ENCODE data around the gene GNB1L.

Gene GNB1L

DNA sequence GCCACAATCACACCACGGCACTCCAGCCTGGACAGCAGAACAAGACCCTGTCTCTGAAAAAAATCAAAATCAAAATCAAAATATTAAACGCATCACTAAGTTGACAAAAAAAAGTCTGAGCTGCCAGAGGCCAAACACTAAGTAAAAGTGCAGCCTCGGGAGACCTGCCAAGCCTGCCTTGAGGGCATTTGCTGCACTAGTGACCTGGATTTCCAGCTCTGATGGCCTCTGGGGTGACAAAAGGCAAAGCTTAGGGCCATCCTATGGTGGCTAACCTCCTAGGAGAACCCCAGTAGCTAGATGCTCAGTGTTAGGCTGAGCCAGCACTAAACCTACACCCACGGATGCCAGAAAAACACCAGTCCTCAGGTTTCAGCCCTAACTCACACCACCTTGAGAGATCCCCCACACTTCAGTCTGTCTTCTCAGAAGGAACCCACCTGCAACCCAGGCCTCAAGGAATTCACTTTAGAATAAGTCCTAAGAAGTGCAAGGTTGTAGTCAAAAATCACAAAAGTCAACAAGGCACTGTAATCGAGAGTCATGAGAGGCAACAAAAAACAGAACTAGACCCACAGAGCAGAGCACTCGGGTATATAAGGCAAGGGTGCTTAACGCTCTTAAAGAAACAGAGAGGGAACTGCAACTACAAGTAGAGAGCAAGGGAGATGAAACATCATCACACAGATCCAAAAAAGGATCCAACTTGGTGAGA is 28.6 kb downstream of the GNB1L start:
- Histone ChIP-seq H3K27me3 (ENCODE audit: control insufficient read depth in 1 of 2, insufficient read depth in 2 of 2, low read length in 2 of 2) (no peaks in the 10 kb centered on the region), H3K9ac (ENCODE audit: low read length in 2 of 2) (no peak overlapping the region), H3K4me1 (ENCODE audit: control insufficient read depth, insufficient read depth, low read length) (no peaks in the 10 kb centered on the region), H3K27ac (ENCODE audit: low read length) (no peak overlapping the region), H3K9me3 (ENCODE audit: control insufficient read depth in 2 of 2, low read length in 2 of 2) (no peaks in the 10 kb centered on the region), H3K4me3 (ENCODE audit: low read length in 2 of 2) (no peak overlapping the region), H3K36me3 (ENCODE audit: control insufficient read depth in 2 of 2, insufficient read depth in 2 of 2, low read length in 2 of 2) (peaks cover 0 to 4% of the 10 kb centered on the region in 2 donors)

DNA sequence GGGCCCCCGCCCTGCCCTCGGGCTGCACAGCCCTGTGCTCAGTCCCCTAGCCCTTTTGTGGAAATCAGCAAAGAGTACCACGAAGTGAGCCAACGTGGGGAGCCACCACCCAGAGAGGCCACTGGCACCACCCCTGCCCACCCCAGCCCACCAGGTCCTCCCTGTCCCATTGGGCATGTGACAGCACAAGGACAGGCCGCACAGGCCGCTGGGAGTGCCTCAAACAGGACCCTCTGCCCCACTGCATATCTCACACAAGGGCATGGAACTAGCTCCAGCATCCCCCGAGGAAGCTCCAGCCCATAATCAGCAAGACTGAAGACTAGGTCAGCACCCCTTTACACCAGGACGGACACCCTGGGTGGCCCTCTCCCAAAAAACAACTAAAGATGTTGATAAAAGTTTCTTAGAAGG is 29.7 kb downstream of the GNB1L start:
- H3K4me1 ChIP-seq (ENCODE audit: control insufficient read depth, insufficient read depth, low read length) = no peaks in the 10 kb centered on the region
- no peak overlapping the region for H3K9ac ChIP-seq (ENCODE audit: low read length in 2 of 2)
- H3K27ac ChIP-seq (ENCODE audit: low read length) = no peak overlapping the region

DNA sequence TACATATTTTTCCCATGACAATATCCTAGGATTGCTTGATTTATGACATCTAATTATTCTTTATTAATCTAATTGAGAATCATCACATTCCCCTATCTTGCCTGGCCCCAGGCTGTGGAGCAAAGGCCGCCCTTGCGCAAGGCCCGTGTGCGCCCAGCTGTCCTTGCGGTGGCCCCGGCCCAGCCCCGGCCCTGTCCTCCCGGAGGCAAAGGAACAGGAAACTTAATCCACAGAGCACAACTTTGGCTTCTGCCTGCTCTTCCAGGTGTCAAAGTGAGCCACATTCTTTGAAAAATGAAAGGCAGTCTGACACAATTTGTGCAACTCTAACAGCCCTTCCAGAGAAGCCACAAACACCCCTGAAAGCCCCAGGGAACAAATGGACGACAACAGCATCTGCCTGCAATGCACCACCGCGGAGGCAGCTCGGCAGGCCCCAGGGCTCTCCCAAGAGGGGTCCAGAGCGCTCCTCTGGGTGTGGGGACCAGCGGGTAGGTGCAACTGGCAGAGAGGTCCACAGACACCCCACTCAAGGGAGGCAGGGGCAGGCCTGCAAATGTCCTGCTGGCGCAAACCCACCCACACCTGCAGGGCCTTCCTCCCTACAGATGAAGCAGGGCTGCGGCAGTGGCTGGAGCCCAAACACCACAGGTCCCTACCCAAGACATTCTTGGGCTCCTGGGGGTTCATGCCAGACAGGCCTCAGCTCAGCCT is 30.3 kb downstream of the GNB1L start:
- Histone ChIP-seq H3K27me3 (ENCODE audit: control insufficient read depth in 1 of 2, insufficient read depth in 2 of 2, low read length in 2 of 2) (no peaks in the 10 kb centered on the region), H3K36me3 (ENCODE audit: control insufficient read depth in 2 of 2, insufficient read depth in 2 of 2, low read length in 2 of 2) (peaks cover 0 to 4% of the 10 kb centered on the region in 2 donors), H3K9me3 (ENCODE audit: control insufficient read depth in 2 of 2, low read length in 2 of 2) (no peaks in the 10 kb centered on the region), H3K4me1 (ENCODE audit: control insufficient read depth, insufficient read depth, low read length) (no peaks in the 10 kb centered on the region), H3K9ac (ENCODE audit: low read length in 2 of 2) (no peak overlapping the region), H3K27ac (ENCODE audit: low read length) (no peak overlapping the region), H3K4me3 (ENCODE audit: low read length in 2 of 2) (no peak overlapping the region)

More for the DNA sequence above, 29.7 kb downstream of the GNB1L start:
- Histone ChIP-seq H3K36me3 (ENCODE audit: control insufficient read depth in 2 of 2, insufficient read depth in 2 of 2, low read length in 2 of 2) (peaks cover 0 to 4% of the 10 kb centered on the region in 2 donors), H3K9me3 (ENCODE audit: control insufficient read depth in 2 of 2, low read length in 2 of 2) (no peaks in the 10 kb centered on the region), H3K4me3 (ENCODE audit: low read length in 2 of 2) (no peak overlapping the region), H3K27me3 (ENCODE audit: control insufficient read depth in 1 of 2, insufficient read depth in 2 of 2, low read length in 2 of 2) (no peaks in the 10 kb centered on the region)

DNA sequence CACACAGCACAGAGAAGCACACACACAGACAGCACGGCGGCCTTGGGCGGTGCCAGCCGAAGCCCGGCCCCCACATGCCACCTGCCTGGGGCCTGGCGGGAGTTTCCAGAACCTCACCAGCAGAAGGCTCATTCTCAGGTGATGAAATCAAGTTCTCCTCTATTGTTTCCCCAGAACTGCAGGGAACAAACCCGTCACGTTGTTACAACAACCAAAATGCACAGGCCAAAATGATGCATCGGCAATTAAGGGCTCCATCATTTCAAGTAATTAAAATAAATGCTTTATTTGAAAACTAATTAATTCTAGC is 30.8 kb downstream of the GNB1L start:
- Histone ChIP-seq H3K27ac (ENCODE audit: low read length) (no peak overlapping the region), H3K36me3 (ENCODE audit: control insufficient read depth in 2 of 2, insufficient read depth in 2 of 2, low read length in 2 of 2) (peaks cover 0 to 4% of the 10 kb centered on the region in 2 donors), H3K9me3 (ENCODE audit: control insufficient read depth in 2 of 2, low read length in 2 of 2) (no peaks in the 10 kb centered on the region), H3K27me3 (ENCODE audit: control insufficient read depth in 1 of 2, insufficient read depth in 2 of 2, low read length in 2 of 2) (no peaks in the 10 kb centered on the region), H3K9ac (ENCODE audit: low read length in 2 of 2) (no peak overlapping the region), H3K4me1 (ENCODE audit: control insufficient read depth, insufficient read depth, low read length) (no peaks in the 10 kb centered on the region), H3K4me3 (ENCODE audit: low read length in 2 of 2) (no peak overlapping the region)

DNA sequence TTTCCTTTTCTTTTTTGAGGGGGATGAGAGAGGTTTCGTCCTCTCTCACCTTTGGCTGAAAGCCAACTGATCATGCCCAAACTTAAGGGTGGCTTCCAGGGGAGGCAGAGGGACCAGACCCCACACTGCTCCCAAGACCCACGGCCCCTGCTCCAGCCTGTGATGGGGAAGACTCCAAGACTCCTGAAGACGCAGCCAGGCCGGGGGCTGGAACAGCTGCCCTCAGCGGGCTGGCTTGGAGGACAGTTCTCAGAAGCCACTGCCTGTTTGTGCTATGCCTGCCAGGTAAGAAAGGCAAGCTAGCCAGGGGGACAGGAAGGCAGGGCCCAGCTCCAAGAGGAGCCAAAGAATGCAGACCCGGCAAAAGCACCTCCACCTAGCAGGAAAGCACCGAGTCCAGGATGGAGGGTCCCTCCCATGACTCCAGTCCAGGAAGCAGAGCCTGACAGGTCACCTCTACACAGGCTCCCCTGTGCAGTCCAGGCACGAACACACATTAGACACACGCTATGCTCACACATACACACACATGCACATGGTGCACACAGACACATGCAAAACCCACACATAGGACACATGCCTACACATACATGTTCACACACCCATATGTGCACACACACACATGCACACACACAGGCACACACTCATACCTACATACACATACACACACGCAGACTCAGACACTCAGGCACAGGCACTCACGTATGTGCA is 31.3 kb downstream of the GNB1L start:
- peaks cover 3 to 4% of the 10 kb centered on the region in 2 donors for H3K36me3 ChIP-seq (ENCODE audit: control insufficient read depth in 2 of 2, insufficient read depth in 2 of 2, low read length in 2 of 2)
- H3K27me3 ChIP-seq (ENCODE audit: control insufficient read depth in 1 of 2, insufficient read depth in 2 of 2, low read length in 2 of 2) = no peaks in the 10 kb centered on the region
- no peak overlapping the region for H3K9ac ChIP-seq (ENCODE audit: low read length in 2 of 2)
- no peak overlapping the region for H3K27ac ChIP-seq (ENCODE audit: low read length)
- H3K9me3 ChIP-seq (ENCODE audit: control insufficient read depth in 2 of 2, low read length in 2 of 2) = no peaks in the 10 kb centered on the region
- no peak overlapping the region for H3K4me3 ChIP-seq (ENCODE audit: low read length in 2 of 2)
- H3K4me1 ChIP-seq (ENCODE audit: control insufficient read depth, insufficient read depth, low read length) = no peaks in the 10 kb centered on the region

DNA sequence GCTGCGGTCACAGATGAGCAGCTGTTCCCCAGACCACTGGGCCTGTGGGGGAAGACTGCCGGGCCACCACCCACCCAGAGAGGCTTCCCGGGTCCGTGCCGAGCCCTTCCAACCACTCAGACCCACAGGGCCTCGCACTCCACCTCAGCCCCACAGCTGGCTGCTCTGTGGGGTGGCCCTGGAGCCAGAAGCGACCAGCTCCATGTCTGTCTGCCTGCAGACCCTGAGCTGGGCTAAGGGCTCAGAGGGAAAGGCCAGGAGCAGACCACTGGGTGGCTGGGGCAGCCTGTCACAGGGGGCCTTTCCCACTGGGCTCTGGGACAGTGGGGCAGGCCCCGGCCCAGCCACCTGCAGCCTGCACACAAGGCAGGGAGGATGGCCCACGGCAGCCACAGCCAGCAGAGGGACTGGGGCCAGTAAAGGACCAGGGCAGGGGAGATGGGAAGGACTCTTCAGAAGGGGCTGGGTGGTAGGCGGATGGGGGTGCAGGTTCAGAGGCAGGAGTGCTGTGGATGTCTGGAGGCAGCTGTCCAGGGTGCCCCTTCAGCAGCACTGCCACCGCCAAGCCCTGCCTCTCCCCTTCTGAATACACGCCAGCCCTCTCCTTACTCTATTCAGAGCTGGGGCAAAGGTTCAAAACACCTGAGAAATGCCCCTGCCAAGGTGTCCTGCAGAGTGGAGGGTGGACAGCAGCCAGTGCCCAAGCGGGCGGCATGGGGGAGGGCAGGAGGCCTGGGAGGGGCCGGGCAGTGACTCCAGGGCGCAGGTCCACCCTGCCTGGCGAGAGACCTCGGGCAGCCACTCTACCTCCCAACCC is 32.2 kb downstream of the GNB1L start:
- no peak overlapping the region for H3K4me3 ChIP-seq (ENCODE audit: low read length in 2 of 2)
- H3K9me3 ChIP-seq (ENCODE audit: control insufficient read depth in 2 of 2, low read length in 2 of 2) = no peaks in the 10 kb centered on the region
- H3K27me3 ChIP-seq (ENCODE audit: control insufficient read depth in 1 of 2, insufficient read depth in 2 of 2, low read length in 2 of 2) = no peaks in the 10 kb centered on the region
- H3K36me3 ChIP-seq (ENCODE audit: control insufficient read depth in 2 of 2, insufficient read depth in 2 of 2, low read length in 2 of 2) = peaks cover 3 to 4% of the 10 kb centered on the region in 2 donors
- H3K4me1 ChIP-seq (ENCODE audit: control insufficient read depth, insufficient read depth, low read length) = no peaks in the 10 kb centered on the region
- no peak overlapping the region for H3K9ac ChIP-seq (ENCODE audit: low read length in 2 of 2)
- no peak overlapping the region for H3K27ac ChIP-seq (ENCODE audit: low read length)

DNA sequence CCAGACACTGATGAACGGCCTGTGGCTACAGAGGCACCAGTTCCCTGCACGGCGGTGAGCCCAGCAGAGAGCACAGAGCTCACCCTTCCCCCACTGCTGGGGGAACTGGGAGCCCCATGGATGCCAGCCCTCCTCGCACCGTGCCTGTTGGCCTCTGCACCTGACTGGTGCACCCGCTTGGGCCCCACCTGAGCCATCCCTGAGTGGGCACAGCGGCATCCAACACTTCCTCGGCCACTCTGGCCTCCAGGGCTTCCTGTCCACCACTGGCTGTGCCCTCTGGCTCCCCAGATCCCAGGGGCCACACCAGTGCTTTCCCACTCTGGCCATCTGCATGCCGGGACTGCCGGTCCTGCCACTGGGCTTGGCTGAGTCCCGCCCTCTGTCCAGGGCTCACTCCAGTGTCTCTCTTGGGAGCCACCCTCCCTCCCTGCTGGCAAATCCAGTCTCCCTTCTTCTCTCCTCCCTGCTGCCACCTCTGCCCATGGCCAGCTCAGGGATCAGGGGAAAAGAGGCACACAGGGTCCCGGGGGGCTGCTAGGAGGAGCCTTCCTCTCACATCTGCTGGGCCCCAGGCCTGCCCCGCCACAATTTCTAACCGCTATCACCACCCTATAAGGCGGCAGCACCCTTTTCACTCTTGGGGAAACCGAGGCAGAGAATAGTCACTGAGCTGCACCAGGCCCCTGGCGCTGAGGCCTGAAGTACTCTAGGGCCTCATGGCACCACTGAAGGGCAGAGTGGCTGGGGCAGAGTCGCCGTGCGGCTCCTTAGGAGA is 33.0 kb downstream of the GNB1L start:
- Histone ChIP-seq H3K9ac (ENCODE audit: low read length in 2 of 2) (no peak overlapping the region), H3K27ac (ENCODE audit: low read length) (no peak overlapping the region)

DNA sequence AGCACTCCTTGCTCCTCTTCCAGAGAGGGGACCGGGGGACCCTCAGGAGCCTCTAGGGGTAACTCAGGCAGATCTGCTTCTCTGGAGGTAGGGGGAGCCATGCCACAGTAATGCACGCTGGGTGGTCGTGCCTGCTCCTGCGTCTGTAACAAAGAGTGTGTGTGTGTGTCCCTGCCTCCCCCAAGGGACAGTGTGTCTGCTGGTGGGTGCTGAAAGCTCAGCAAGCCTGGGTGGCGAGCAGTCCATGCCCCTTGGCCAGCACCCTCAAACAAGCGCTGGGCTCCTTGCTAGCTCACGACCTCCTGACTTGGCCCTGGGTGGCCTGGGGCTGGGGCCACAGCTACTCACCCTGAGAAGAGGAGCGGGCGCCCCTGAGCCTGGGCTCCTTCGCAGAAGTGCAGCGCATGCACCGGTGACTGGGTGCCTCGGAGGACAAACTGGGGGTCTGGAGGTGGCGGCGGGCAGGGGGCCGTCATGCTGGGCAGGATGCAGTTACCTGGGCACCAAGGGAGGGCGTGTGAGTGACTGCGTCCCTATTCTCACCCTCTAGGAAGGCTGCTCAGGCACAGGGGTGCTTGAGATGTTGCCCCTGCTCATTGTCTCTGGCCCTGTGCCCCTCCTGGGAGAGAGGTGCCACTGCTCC is 33.7 kb downstream of the GNB1L start:
- H3K4me3 ChIP-seq (ENCODE audit: low read length in 2 of 2) = no peak overlapping the region
- no peak overlapping the region for H3K9ac ChIP-seq (ENCODE audit: low read length in 2 of 2)
- H3K36me3 ChIP-seq (ENCODE audit: control insufficient read depth in 2 of 2, insufficient read depth in 2 of 2, low read length in 2 of 2) = peaks cover 3 to 4% of the 10 kb centered on the region in 2 donors
- H3K27ac ChIP-seq (ENCODE audit: low read length) = no peak overlapping the region
- H3K27me3 ChIP-seq (ENCODE audit: control insufficient read depth in 1 of 2, insufficient read depth in 2 of 2, low read length in 2 of 2) = no peaks in the 10 kb centered on the region
- H3K4me1 ChIP-seq (ENCODE audit: control insufficient read depth, insufficient read depth, low read length) = no peaks in the 10 kb centered on the region
- H3K9me3 ChIP-seq (ENCODE audit: control insufficient read depth in 2 of 2, low read length in 2 of 2) = no peaks in the 10 kb centered on the region

More for the DNA sequence above, 33.0 kb downstream of the GNB1L start:
- no peaks in the 10 kb centered on the region for H3K4me1 ChIP-seq (ENCODE audit: control insufficient read depth, insufficient read depth, low read length)
- no peaks in the 10 kb centered on the region for H3K27me3 ChIP-seq (ENCODE audit: control insufficient read depth in 1 of 2, insufficient read depth in 2 of 2, low read length in 2 of 2)
- H3K4me3 ChIP-seq (ENCODE audit: low read length in 2 of 2) = no peak overlapping the region
- peaks cover 3 to 4% of the 10 kb centered on the region in 2 donors for H3K36me3 ChIP-seq (ENCODE audit: control insufficient read depth in 2 of 2, insufficient read depth in 2 of 2, low read length in 2 of 2)
- no peaks in the 10 kb centered on the region for H3K9me3 ChIP-seq (ENCODE audit: control insufficient read depth in 2 of 2, low read length in 2 of 2)

DNA sequence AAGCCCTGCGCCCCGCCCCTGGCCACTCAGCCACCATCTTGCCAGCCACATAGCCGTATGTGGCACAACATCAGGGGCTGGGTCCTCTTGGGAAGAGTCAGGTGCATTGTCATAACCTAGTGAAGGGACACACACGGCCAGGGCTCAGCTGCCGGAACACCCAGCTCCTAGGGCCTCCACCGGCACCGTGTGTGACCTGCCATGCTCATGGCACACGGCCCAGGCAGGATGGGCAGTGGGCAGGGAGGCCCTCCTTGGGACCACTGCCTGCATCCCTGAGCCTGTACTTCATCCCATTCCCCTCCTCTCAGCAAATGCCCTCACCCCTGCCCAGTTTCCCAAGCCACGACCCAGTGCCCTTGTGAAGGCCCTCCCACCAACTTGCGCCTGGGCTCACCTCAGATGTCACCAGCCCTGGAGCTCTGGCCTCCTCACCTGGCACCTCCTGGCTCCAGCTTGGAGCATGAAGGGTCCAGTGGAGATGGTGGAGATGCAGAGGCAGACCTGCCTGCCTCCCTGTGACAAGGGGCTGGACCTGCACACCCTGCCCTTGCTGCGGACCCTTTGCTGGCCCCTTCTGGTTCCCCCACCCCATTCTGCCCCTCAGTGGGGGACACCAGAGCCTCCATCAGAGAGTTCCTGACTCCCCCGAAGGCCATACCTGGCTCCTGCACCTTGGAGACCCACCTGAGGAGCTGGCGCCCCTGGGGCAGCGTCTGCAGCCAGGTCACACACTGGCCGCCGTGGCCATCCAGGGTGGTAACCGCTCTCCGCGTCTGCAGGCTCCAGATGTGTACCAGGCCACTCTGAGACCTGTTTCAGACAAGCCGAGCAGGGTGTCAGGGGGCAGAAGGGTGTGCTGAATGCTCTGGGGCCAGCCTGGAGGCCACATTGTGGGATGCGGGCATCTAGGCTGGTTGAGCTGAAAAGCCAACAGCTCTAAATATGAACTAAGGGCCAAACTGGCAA is 34.5 kb downstream of the GNB1L start:
- H3K9me3 ChIP-seq (ENCODE audit: control insufficient read depth in 2 of 2, low read length in 2 of 2) = no peaks in the 10 kb centered on the region
- peaks cover 3 to 4% of the 10 kb centered on the region in 2 donors for H3K36me3 ChIP-seq (ENCODE audit: control insufficient read depth in 2 of 2, insufficient read depth in 2 of 2, low read length in 2 of 2)
- H3K27ac ChIP-seq (ENCODE audit: low read length) = no peak overlapping the region
- no peaks in the 10 kb centered on the region for H3K27me3 ChIP-seq (ENCODE audit: control insufficient read depth in 1 of 2, insufficient read depth in 2 of 2, low read length in 2 of 2)
- H3K4me1 ChIP-seq (ENCODE audit: control insufficient read depth, insufficient read depth, low read length) = no peaks in the 10 kb centered on the region
- H3K9ac ChIP-seq (ENCODE audit: low read length in 2 of 2) = no peak overlapping the region
- H3K4me3 ChIP-seq (ENCODE audit: low read length in 2 of 2) = no peak overlapping the region

All from stomach smooth muscle (tissue), 2 donors.